AG04450 (cell line): ENCODE data around the gene PDE11A. TPM values are rescaled to one million over a fixed set of nuclear protein-coding genes. Genes with fewer than 3 reads are reported as not detected.

ENCODE experiments used
- CTCF ChIA-PET: fragments of 300-600, 350-600 bp; formaldehyde crosslinking; extraction: SDS; loops from one replicate; lab custom pipeline; 2022; ENCODE audit warnings: antibody characterized with exemption, inconsistent platforms; lab: Charles Lee
- POLR2A ChIA-PET: fragments of 350-600 bp; formaldehyde crosslinking; extraction: SDS; loops from one replicate; lab custom pipeline; 2021; ENCODE audit warnings: antibody characterized with exemption, inconsistent platforms; lab: Yijun Ruan, JAX
- DNase-seq: peaks from one replicate; pipeline ENCODE4 v3.0.0-alpha.2; 2011; ENCODE audit warnings: low read depth, low spot score
- H3K27ac ChIP-seq: one replicate; pipeline ENCODE4 v1.5.1; 2012; ENCODE audit warnings: low read depth, low read length, control low read depth
- H3K27me3 ChIP-seq: one replicate; pipeline ENCODE4 v1.6.0; 2012; ENCODE audit warnings: low read length; ENCODE audit not compliant: control insufficient read depth, insufficient read depth
- H3K4me3 ChIP-seq: 2 replicates; pipeline ENCODE4 v1.5.1; 2011; ENCODE audit warnings: mild to moderate bottlenecking, low read depth, low read length, control low read depth
- H3K9me3 ChIP-seq: 2 replicates; pipeline ENCODE4 v1.5.1; 2012; ENCODE audit warnings: low read length; ENCODE audit not compliant: control insufficient read depth, insufficient read depth
- CTCF ChIP-seq: IDR thresholded peaks from 2 replicates; pipeline ENCODE4 v1.5.1; 2011; ENCODE audit warnings: low read depth, low read length, control low read depth, inconsistent platforms
- polyA plus RNA-seq: library from polyadenylated mRNA; depleted of rRNA; stranded (reverse); fragments of >200 nt; gene quantifications from 2 replicates; pipeline ENCODE4 v1.2.3, GENCODE V29; 2011

Gene PDE11A
- polyA plus RNA-seq, 1 experiment = 0.24 TPM

GRCh38 chr2:177772529-177772928 lies 300.0 kb downstream of the PDE11A start:
- H3K27me3 ChIP-seq = no peaks in the 10 kb centered on the region
- no peak for DNase-seq
- no peak overlapping the region for H3K27ac ChIP-seq
- ChIA-PET POLR2A (interaction anchor here (0.7 kb wide), 1 partner anchor 80 kb away, joined by 3 read pairs; no protein-coding TSS in a partner anchor), CTCF (interaction anchor here (0.6 to 2.4 kb wide), 16 partner anchors 9 to 823 kb away, joined by 3 to 18 read pairs (median 4); no protein-coding TSS in a partner anchor)
- H3K4me3 ChIP-seq = no peak overlapping the region
- TF ChIP-seq CTCF = peak; percentile 62
- H3K9me3 ChIP-seq = no peaks in the 10 kb centered on the region

DNA sequence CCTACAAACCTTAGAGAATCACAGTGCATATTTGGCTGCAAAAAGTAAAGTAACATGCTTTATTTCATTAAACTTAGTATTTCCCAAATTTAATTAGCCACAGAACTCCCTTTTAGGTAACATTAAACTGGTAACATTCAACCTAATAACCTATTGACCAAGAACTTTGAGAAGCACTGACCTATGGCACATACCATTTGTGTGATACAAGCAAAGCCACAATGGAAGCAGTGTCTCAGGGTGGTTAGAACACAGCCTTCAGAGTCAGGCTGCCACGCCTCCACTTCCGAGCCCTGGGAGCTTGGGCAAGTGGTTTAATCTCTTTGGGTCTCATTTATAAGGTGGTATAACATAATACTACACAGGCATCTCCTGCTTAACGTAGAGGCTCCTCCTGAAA lies 301.4 kb downstream of the PDE11A start:
- no peak for DNase-seq
- no peak for TF ChIP-seq CTCF
- Histone ChIP-seq H3K27me3 (no peaks in the 10 kb centered on the region), H3K9me3 (no peaks in the 10 kb centered on the region), H3K4me3 (no peak overlapping the region), H3K27ac (no peak overlapping the region)
- CTCF ChIA-PET = no interaction called here
- POLR2A ChIA-PET = no interaction called here

- H3K9me3 ChIP-seq = no peaks in the 10 kb centered on the region
- H3K27me3 ChIP-seq = no peaks in the 10 kb centered on the region
- ChIA-PET CTCF (interaction anchor here (1.4 kb wide), 1 partner anchor 163 kb away, joined by 6 read pairs; no protein-coding TSS in a partner anchor), POLR2A (no interaction called here)
- no peak for TF ChIP-seq CTCF
- no peak for DNase-seq
- H3K4me3 ChIP-seq = no peak overlapping the region
- H3K27ac ChIP-seq = no peak overlapping the region
These were observed 304.8 kb downstream of the PDE11A start for GRCh38 chr2:177767768-177768167.

DNA sequence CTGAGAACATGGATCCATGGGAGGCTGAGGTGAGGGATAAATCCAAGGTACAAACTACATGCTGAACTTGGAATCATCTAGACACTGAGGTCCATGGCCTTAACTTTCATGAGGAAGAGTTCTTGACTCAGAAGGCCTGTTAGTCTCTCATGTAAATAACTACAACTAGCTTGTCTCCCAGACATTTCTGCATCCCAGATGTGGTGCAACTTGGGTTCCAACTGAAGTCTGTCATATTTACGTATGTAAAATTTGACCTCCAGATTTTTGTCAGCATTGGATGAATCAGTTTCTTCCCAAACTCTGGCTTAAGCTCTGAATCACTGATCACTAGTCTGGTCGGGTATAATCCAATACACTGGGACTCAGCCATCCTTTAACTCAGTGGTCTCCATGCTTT lies 306.9 kb downstream of the PDE11A start:
- TF ChIP-seq CTCF = no peak
- DNase-seq = no peak
- ChIA-PET CTCF (no interaction called here), POLR2A (no interaction called here)
- no peaks in the 10 kb centered on the region for H3K27me3 ChIP-seq
- H3K4me3 ChIP-seq = no peak overlapping the region
- no peaks in the 10 kb centered on the region for H3K9me3 ChIP-seq
- H3K27ac ChIP-seq = no peak overlapping the region

DNA sequence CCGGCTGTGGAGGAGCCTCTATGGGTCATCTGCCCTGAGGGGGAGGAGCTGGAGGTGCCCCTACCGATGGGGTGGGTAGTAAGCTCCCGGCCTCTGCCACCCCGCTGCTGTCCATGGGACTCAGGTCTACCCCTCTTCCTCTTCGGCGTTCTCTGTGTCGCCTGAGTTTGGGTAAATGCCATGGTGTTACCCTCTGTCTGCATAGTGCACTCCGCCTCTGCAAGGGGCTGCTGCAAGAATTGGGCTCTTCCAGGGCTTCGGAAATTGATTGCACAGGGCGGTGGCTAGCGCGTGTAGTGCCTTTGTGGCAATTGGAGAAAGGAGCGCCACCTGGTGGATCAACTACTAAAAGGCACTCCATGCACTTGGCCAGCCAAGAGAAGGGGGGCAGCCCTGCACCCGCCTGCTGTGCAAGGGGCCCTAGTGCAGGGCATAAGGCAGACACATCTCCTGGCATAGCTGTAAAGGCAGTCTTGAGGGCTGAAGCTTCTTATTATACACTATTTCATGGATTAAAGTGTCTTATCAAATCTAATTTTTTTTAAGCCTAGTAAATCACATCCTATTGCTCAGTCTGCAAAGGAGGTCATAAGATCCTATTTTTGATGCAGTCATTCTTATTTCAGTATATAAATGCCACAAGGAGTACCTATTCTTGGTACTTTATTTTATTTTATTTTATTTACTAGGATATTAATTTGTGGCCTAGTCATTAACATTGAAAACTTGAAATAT lies 308.9 kb downstream of the PDE11A start:
- peak overlapping the region; percentile 21; the same call in 1 of the 2 replicates for H3K4me3 ChIP-seq
- peak; percentile 80 for TF ChIP-seq CTCF
- no peaks in the 10 kb centered on the region for H3K27me3 ChIP-seq
- no peak overlapping the region for H3K27ac ChIP-seq
- no peaks in the 10 kb centered on the region for H3K9me3 ChIP-seq
- CTCF ChIA-PET = interaction anchor here (0.5 to 2.8 kb wide), 33 partner anchors 10 to 1478 kb away, joined by 3 to 22 read pairs (median 4); a partner anchor contains a TSS
- POLR2A ChIA-PET = no interaction called here
- DNase-seq = peak; percentile 29
